NK-92 (cell line): ENCODE measurements around the gene GNAZ.
"Not testable (repeated sequence)": the region's sequence is repeated elsewhere in the genome, so short reads cannot be mapped to it uniquely, and the experiment has no call there.

ENCODE experiments used
- DNase-seq: peaks from one replicate; lab custom pipeline; 2025; ENCODE audit not compliant: unreplicated experiment; lab: John Stamatoyannopoulos, UW

Gene GNAZ

DNA sequence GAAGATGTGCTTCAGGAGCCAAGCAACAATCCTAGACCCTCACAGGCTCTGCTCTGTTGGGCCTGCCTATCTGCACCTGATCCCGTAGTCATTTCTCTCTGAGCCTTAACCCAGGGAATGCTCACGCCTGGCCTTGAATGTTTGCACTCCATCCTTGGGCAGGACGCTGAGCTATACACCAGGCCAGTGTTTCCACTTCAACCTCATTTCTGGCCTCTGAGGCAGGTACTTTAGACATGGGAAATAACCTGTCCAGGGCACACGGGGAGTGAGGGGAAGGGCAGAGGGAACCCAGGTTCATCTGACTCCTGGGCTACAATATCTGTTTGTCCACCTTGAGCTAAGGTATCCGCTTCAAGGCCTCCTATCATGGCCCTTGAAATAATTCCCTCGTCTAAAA, 61.6 kb downstream of the GNAZ start:
- DNase-seq, result no peak

DNA sequence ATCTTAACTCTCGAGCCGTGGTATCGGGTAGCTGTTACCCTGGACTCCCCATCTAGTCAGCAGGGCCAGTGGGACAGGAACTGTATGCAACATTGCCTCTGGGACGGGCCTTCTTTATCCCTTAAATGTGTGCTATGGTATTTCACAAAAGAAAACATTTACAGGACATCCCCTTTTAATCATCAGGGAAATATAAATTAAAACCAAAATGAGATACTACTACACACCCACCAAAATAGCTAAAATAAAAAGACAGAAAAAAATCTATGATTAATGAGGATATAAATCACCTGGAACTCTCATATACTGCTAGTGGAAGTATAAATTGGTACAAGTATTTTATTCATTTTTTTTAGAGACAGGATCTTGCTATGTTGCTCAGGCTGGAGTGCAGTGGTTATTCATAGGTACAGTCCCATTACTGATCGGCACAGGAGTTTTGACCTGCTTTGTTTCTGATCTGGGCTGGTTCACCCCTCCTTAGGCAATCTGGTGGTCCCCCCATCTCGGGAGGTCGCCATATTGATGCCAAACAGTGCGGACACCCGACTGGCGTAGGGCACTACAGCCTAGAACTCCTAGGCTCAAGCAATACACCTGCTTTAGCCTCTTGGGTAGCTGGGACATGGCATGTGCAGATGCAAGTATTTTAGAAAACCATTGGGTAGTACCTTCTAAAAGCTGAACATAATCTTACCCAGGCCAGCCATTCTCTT, 62.2 kb downstream of the GNAZ start:
- DNase-seq, result no peak

DNA sequence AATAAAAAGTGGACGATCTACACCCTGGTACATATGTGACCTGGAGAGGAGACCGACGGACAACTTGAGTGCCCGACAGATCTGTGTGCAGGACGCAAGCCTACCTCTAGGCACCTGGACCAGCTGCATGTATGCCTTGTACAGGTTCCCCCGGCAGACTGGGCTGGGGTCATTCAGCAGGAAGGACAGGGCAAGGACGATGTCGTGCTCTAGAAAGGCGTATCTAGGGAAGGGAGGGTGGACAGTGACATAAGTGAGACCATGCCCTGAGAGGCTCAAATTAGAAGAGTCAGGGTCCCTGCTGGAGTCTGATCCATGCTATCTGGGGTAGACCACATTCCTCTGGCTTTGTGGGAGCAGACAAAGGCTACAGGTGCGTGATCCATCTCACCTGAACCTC, 63.6 kb downstream of the GNAZ start:
- no peak for DNase-seq

DNA sequence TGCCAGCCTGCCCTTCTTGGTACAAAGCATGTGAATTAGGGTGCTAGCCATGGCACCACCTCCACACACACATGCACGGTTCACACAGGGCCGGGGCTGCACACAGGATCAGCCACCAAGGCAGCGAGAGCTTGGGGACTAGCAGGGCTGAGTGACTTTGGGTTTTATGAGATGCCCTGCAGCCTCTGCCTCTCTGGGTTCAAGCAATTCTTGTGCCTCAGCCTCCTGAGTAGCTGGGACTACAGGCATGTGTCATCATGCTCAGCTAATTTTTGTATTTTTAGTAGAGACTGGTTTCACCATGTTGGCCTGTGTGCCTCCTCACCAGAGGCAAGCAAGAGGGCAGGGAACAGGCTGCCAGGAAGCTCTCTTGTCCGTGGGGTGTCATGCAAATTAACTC, 66.7 kb downstream of the GNAZ start:
- not testable (repeated sequence) for DNase-seq

DNA sequence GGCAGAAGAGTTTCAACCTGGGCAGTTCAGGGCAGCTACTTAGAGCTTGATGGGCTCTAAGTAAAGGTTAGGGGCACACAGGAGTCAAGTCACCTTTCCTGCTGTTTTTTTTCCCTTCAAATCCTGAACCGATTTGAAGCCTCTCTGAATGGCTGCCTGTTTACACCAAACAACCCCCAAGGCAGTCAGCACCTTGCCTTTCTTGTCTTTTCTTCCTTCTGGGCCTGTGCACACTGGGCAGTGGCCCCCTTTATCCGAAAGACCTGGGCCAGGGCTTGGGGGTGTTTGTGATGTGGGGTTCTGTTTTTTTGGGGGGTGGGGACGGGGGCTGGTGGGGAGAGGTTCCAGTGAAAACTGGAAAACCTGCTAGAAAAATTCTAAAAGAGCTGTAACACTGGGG, 67.1 kb downstream of the GNAZ start:
- DNase-seq, result no peak

DNA sequence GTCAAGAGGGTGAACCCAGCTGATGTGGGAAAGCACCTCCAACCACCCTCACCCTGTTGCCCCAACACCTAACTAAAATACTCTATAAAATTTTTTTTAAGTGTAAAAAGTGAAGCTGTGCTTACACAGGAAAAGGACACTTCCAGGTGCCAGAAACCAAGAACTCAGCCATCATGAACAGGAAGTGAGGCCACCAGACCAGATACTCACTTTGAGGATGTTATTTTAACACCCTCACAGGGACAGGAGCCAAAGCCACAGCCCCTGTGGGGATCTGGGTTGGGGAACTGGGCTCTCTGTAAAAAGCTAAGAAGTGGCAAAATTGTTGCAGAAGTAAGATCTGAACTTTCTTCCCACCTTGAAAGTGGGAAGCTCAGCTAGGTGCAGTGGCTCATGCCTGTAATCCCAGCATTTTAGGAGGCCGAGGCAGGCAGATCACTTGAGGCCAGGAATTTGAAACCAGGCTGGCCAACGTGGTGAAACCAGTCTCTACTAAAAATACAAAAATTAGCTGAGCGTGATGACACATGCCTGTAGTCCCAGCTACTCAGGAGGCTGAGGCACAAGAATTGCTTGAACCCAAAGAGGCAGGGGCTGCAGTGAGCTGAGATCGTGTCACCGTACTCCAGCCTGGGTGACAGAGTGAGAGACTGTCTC, 67.7 kb downstream of the GNAZ start:
- no peak for DNase-seq

DNA sequence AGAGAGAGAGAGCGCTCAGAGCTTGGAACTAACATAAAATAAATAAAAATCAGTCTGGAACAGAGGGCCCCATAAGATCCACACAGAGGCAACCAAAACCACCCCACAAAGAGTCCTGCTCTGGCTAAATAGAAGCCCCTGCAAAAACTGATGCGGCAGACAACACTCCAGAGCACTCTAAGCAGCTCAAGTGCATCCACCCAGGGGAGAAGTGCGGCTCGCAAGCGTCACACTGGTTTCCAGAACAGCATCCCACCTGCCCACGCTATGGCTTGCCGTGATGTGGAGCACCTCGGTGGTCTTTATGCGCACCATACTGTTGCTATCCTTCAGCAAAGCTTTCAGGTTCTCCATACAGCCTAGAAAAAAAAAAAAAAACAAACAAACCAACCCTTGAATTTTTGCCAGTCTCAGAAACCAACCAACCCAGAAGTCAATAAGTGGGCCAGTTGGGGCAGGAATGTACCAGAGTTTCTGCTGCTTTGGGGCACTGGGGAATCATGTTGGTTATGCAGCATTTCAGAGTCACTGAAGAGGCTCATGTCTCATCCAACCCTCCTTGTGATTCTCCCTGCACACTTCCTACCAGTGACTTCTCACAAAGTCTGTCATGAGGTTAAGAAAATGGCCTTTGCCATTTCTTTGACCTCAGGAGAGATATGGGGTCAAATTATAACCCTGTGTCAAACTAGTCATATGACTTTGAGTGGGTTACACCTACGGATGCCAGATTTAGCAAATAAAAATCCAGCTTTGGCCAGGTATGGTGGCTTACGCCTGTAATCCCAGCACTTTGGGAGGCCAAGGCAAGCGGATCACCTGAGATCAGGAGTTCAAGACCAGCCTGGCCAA, 68.5 kb downstream of the GNAZ start:
- DNase-seq, result no peak

DNA sequence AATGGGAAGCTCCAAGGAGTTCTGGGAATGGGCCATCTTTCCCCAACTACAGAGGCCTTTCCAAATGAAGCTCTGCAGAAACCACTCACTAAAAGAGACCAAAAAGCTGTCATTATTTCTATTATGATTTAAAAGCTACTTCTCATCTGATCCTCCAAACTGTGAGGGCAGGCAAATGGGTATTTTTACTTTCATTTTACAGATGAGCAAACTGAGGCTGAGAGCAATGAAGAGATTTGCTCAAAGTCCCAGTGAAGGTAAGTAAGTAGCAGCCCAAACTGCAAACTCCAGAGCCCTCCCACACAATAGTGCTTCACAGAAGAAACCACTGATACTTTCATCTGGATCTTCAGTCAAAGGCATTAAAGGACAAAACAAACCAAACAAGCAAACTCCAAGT, 70.1 kb downstream of the GNAZ start:
- no peak for DNase-seq

DNA sequence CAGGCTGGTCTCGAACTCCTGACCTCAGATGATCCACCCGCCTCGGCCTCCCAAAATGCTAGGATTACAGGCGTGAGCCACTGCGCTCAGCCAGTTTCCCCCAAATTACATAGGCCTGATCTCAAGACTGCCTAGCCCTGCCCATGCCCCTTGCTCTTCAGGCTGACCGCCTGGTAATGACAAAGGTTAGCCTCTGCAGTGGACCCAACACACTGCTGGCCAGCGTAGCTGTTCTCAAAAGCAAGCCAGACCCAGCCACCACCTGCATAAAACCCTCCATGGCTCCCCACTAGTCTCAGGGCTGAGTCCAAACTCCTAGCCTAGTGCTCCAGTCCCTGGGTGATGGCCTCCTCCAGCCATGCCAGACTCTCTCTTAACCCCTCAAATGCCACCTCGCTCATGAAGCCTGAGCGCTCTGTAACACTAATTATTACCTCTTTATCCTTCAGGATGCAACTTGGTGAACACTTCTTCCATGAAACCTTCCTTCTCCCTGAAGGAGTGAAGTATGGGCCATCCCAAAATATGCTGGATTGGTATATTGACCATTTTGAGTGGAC, 72.3 kb downstream of the GNAZ start:
- DNase-seq, result no peak

DNA sequence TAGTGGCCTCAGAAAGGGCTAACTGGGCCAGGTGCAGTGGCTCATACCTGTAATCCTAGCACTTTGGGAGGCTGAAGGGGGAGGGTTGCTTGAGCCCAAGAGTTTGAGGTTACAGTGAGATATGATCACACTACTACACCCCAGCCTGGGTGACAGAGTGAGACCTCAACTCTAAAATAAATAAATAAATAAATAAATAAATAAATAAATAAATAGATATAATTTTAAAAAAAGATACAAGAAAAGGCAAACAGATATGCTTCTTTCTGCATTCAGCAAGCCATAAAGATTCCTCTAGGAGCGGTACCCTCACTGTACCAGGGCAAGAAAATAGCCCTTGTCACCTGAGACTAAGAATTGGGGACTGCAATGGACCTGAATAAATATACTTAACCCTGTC, 72.8 kb downstream of the GNAZ start:
- DNase-seq, result no peak

DNA sequence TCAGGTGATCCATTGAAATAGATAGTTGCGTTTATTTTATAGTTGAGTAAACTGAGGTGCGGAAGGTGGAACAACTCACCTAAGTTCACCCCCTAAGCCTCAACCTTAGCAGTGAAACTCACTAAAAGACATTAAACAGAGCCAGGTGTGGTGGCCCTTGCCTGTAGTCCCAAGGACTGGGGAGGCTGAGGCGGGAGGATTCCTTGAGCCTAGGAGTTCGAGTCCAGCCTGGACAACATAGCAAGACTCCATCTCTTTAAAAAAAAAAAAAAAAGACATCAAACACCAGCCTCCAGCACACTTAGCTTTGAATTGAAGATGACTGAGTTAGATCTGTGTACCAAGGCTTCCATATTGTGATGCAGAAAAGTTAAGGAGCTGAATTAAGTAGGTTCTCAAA, 74.1 kb downstream of the GNAZ start:
- no peak for DNase-seq

DNA sequence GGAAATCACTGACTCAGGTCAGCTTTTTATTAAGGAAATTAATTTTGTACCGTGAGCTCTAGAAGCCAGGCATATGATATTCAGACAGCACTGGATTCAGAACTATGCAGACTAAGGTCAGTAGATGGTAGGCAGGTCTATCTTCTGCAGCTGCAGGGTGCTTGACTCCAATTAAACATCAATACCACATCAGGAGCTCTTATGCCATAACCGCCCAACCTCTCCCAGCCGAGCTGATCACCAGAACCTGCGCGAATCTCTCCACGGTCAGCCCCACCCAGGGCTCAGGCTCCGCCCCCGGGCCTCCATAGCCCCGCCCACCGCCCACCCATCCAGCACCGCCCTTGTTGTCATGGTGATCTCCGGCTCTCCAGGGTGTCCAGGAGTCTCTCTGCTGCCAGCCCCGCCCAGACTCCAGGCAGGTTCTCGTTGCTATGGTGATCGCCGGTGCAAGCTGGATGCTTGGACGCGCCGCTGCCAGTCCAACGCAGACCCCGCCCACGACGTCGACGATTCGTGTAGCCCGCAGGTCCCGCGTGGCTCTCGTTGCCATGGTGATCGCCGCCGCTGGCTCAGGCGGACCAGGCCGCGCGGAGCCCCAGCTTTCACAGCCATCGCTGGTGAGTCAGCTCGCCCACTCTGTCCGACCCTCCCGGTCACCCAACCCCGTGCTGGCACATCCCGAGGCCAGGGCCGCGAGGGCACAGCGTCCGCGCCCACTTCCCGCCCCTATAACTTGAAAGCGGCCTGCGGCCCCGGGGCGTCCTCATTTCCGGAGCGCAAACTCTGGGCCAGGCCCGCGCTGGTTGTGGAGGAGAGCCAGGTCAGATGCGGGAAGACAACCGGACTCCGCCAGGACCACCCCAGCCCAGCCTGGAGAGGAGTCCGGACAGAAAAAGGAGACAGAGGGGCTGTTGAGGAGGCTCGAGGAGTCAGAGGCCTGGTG, 74.9 kb downstream of the GNAZ start, which contains the start of gene RAB36:
TSS of gene RAB36 (plus strand) at position 546 of the 946 bp plus-strand sequence. CDS start 1,140 bp downstream, outside the sequence.
- peak; percentile 56 for DNase-seq

DNA sequence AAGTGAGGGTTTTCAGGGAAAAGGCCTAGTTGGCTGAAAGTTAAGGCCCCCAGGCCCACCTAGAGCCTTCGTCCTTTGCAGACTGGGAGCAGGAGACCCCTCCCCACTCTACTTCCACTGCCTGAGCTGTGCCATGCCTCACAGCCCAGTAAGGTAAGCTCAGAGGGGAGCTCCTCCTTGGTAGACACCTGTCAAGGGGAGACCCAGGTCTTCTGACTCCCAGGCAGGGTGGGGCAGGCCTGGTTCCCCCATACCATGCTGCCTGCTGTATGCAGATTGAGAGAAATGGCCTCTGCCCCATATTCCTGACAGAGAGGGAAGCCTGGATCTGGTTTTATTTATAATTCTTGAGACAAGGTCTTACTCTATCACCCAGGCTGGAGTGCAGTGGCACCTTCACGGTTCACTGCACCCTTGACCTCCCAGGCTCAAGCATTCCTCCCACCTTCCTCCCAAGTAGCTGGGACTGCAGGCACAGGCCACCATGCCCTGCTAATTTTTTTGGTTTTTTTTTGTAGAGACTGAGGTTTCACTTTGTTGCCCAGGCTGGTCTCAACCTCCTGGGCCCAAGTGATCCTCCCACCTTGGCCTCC, 75.7 kb downstream of the GNAZ start:
- DNase-seq, result no peak

DNA sequence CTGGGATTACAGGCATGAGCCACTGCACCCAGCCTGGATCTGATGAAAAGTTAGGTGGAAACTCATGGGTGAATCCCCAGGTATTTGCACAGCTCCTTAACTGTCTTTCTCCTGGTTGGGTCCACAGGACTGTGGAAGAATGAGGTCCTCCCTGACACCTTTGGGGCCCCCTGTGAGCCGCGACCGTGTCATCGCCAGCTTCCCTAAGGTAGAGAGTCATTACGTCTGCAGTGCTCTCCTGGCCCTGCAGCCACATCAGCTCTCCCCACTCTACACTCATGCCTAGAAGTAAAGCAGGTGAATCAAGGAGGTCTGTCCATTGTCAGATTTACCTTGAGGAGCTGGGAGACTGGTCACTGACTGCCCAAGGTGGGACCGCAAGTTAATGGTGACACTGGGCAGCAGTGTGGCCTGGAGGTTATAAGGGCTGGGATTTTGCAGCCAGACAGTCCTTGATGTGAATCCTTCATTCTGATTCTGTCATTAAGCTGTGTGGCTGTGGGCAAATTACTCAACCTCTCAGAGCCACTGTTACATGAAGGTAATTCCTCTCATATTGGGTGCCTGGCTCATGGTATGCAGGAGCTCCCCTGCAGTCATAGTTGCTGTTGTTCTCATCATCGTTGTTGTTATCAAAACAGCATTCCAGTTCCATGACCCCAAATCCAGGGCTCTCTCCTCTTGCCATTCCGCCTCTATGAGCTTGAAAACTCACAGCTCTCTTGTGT, 76.3 kb downstream of the GNAZ start:
- no peak for DNase-seq

DNA sequence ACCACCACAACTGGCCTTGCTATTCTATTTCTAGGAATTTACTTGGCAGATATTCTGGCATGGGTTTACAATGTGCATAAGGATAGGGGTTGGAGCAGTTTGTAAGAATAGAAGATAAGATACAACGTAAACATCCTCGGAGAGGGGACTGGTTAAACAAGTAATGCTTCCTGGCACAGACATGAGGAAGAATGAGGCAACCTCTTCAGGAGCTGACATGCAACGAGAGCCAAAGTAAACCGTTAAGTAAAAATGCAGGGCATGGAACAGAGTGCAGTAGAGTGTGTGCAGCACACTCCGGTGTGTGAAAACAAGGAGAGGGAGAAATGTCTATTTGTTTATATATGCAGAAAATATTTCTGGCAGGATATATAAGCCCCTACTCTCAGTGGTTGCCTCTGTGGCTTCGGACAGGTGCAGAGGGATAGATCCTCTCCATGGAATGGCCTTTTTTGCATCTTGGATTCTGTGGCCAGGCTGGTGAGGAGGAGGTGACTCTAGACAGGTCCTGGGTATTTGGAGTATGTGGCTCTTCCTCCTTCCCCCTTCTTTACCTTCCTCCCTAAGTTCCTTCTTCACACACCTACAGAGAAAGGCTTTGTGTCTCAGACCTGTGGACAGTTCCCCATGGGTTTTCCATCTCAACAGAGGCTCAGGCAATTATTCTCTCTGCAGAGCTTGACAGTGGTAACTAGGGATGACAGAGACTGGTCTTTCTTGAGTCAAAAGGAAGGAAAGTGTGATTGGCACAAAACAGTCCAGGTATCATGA, 77.5 kb downstream of the GNAZ start:
- no peak for DNase-seq

DNA sequence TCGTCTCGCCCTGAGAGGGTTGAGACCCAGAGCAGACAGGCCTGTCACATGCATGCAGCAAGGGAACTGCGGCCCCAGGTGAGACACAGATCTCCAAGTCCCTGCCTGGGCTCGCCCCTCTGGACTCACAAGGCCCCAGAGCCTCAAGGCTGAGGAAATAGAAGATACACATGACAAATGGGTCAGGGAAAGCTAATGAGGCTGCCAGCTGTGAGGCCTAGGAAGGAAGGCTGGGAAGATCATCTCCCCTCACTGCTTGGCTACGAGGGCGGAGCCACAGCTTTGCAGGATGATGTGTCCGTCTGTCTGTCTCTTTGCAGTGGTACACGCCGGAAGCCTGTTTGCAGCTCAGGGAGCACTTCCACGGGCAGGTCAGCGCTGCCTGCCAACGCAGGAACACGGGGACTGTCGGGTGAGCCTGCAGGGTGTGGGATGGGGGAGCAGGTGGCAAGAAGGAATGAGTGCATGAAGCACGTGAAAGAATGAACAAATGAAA, 79.5 kb downstream of the GNAZ start:
- DNase-seq, result no peak

DNA sequence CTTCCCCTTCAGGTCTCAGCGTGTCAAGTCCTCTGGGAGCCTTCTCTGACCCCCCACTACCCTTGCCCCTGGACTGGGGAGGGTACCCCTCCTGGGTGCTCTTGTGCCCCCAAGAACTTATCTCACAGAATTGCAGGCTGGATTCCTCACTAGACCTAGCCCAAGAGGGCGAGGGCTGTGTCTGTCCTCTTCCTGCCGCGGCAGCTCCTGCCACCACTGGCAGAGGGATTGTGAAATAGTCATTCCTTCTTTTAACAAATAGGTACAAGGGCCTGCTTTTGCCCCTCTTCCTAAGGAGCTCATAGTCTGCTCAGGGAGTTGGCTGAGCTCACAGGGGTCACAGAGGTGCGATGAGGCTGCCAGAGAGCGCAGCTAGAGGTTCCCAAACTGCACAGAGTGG, 80.4 kb downstream of the GNAZ start:
- DNase-seq, result no peak

DNA sequence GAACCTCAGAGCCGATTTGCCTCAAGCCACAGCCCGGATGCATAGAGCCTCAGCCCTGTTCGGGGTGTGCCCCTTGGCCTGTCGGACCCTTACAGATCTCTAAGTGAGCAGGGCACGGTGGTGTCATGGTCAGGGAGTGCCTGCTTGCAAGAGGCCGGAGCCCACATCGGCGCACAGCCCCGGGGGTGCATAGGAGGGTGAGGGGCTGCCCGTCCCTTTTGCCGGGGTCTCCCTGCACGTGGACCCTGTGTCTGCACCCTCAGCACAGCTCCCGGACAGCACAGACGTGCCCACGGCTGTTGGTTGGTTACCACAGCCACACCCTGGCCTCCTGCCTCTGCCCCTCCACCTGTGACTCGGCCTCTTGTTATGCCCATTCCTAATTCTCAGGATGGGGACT, 81.5 kb downstream of the GNAZ start:
- DNase-seq, result no peak
